ENCODE data around the gene BCL7B. TPM values are rescaled to one million over a fixed set of nuclear protein-coding genes. Genes with fewer than 3 reads are reported as not detected.
"Not testable (repeated sequence)": the region's sequence is repeated elsewhere in the genome, so short reads cannot be mapped to it uniquely, and the experiment has no call there.

BCL7B gene
- total and polyA plus RNA-seq, 2 donors (not counting 3 experiments of a cell fraction or from before 2014, with no cell fraction given), result 61.2 to 68.3 TPM

- H3K9me3 ChIP-seq (replicated peaks; ENCODE audit: control insufficient read depth, insufficient read depth, low read length), result no peaks in the 10 kb centered on the region
- intact Hi-C loops (cut with micrococcal nuclease), result no loop called here
- H3K4me1 ChIP-seq (ENCODE audit: control insufficient read depth, extremely low read depth, insufficient read depth, low read length), result no peaks in the 10 kb centered on the region
- dilution Hi-C loops (cut with MboI; ENCODE audit: extremely low pct_ligation_motif_present, low sequenced_read_pairs), result no loop called here
- FAIRE-seq (no peak), DNase-seq (ENCODE audit: low read depth, low spot score) (no peak)
- no peak overlapping the region for H3K4me2 ChIP-seq (ENCODE audit: insufficient read depth, low read length)
- ChIA-PET POLR2A (interaction anchor here (1.4 kb wide), 1 partner anchor 11 kb away, joined by 3 read pairs; the partner anchor contains the start of gene TBL2), CTCF (interaction anchor here (1.4 kb wide), 1 partner anchor 167 kb away, joined by 3 read pairs; no protein-coding TSS in a partner anchor)
- no TSS peak for BruUV-seq (replicated peaks)
- TF ChIP-seq POLR2A (IDR thresholded peaks at IDR 0.05; ENCODE audit: low read depth, low read length) (no peak), MYC (IDR thresholded peaks at IDR 0.05; ENCODE audit: low read depth, low read length) (no peak), EZH2 (IDR thresholded peaks at IDR 0.05; ENCODE audit: borderline replicate concordance, low read depth, low read length, severe bottlenecking) (no peak), CTCF (IDR thresholded peaks at IDR 0.05; ENCODE audit: extremely low read depth in 1 of 2, insufficient read depth in 1 of 2, low read depth in 1 of 2, low read length in 2 of 2) (no peak)
- no peaks in the 10 kb centered on the region for H4K20me1 ChIP-seq (replicated peaks; ENCODE audit: control insufficient read depth, extremely low read depth, insufficient read depth, low read length)
- peaks cover 4 to 14% of the 10 kb centered on the region in 2 experiments for H3K36me3 ChIP-seq (ENCODE audit: control insufficient read depth in 2 of 2, extremely low read depth in 1 of 2, insufficient read depth in 2 of 2, low read length in 2 of 2)
- H3K4me3 ChIP-seq (replicated peaks in 1 of 3; ENCODE audit: insufficient read depth in 1 of 3, low read depth in 1 of 3, low read length in 3 of 3), result no peak overlapping the region
- no peak overlapping the region for H2AFZ ChIP-seq (ENCODE audit: low read depth, low read length)
- peaks cover 0 to 4% of the 10 kb centered on the region in 2 experiments for H3K27me3 ChIP-seq (ENCODE audit: control insufficient read depth in 2 of 2, insufficient read depth in 2 of 2, low read length in 2 of 2)
- no peak overlapping the region for H3K9ac ChIP-seq (replicated peaks; ENCODE audit: extremely low read depth, insufficient read depth, low read length)
- no peaks in the 10 kb centered on the region for H3K79me2 ChIP-seq (ENCODE audit: control insufficient read depth, insufficient read depth, low read length)
- H3K27ac ChIP-seq (ENCODE audit: insufficient read depth, low read depth, low read length), result no peak overlapping the region
- H3K9me1 ChIP-seq (replicated peaks; ENCODE audit: control insufficient read depth, extremely low read depth, insufficient read depth, low read length), result no peaks in the 10 kb centered on the region
Observed at GRCh38 chr7:73567140-73567539, 9.7 kb upstream of the BCL7B start.

- FAIRE-seq; H2AFZ ChIP-seq (ENCODE audit: low read depth, low read length); dilution Hi-C loops (cut with MboI; ENCODE audit: extremely low pct_ligation_motif_present, low sequenced_read_pairs); BruUV-seq (replicated peaks); H3K4me2 ChIP-seq (ENCODE audit: insufficient read depth, low read length); H3K9me3 ChIP-seq (replicated peaks; ENCODE audit: control insufficient read depth, insufficient read depth, low read length); DNase-seq (ENCODE audit: low read depth, low spot score); H3K27me3 ChIP-seq (ENCODE audit: control insufficient read depth in 2 of 2, insufficient read depth in 2 of 2, low read length in 2 of 2); H3K79me2 ChIP-seq (ENCODE audit: control insufficient read depth, insufficient read depth, low read length); H3K27ac ChIP-seq (ENCODE audit: insufficient read depth, low read depth, low read length); H3K9ac ChIP-seq (replicated peaks; ENCODE audit: extremely low read depth, insufficient read depth, low read length); intact Hi-C loops (cut with micrococcal nuclease); H3K9me1 ChIP-seq (replicated peaks; ENCODE audit: control insufficient read depth, extremely low read depth, insufficient read depth, low read length); H3K4me1 ChIP-seq (ENCODE audit: control insufficient read depth, extremely low read depth, insufficient read depth, low read length); H4K20me1 ChIP-seq (replicated peaks; ENCODE audit: control insufficient read depth, extremely low read depth, insufficient read depth, low read length); H3K4me3 ChIP-seq (replicated peaks in 1 of 3; ENCODE audit: insufficient read depth in 1 of 3, low read depth in 1 of 3, low read length in 3 of 3): not testable (repeated sequence)
- ChIA-PET CTCF (interaction anchor here (1.6 kb wide), 1 partner anchor 10 kb away, joined by 7 read pairs; no protein-coding TSS in a partner anchor), POLR2A (interaction anchor here (1.1 kb wide), 1 partner anchor 12 kb away, joined by 4 read pairs; the partner anchor contains the start of gene TBL2)
- peaks cover 4 to 13% of the 10 kb centered on the region in 2 experiments for H3K36me3 ChIP-seq (ENCODE audit: control insufficient read depth in 2 of 2, extremely low read depth in 1 of 2, insufficient read depth in 2 of 2, low read length in 2 of 2)
Observed at GRCh38 chr7:73566431-73566830, 8.9 kb upstream of the BCL7B start.

All from endothelial cell of umbilical vein (primary cell).